Trophoblast cell (in vitro differentiated cells and primary cell): ENCODE measurements around the gene JADE2. TPM values are rescaled to one million over a fixed set of nuclear protein-coding genes. Genes with fewer than 3 reads are reported as not detected.
A peak's percentile ranks its signal among the peaks of the same experiment; 100 is the strongest.

Experiments used
- DNase-seq, 2 donors: peaks; one replicate each; pipeline ENCODE4 v3.0.0-alpha.2; 2016
- H2AFZ ChIP-seq: 2 replicates; pipeline ENCODE4 v1.6.1; 2013; ENCODE audit warnings: low read length, moderate library complexity, mild to moderate bottlenecking; ENCODE audit not compliant: insufficient read depth, poor library complexity
- H2AK5ac ChIP-seq: 2 replicates; pipeline ENCODE4 v1.6.1; 2013; ENCODE audit warnings: mild to moderate bottlenecking, low read length
- H2BK120ac ChIP-seq: 2 replicates; pipeline ENCODE4 v1.6.1; 2013; ENCODE audit warnings: low read length, mild to moderate bottlenecking, moderate library complexity; ENCODE audit not compliant: insufficient read depth, poor library complexity
- H2BK12ac ChIP-seq: 2 replicates; pipeline ENCODE4 v1.6.1; 2013; ENCODE audit warnings: mild to moderate bottlenecking, low read length, moderate library complexity
- H2BK5ac ChIP-seq: 2 replicates; pipeline ENCODE4 v1.6.1; 2013; ENCODE audit warnings: low read length, low read depth, moderate library complexity, mild to moderate bottlenecking; ENCODE audit not compliant: poor library complexity
- H3K14ac ChIP-seq: 2 replicates; pipeline ENCODE4 v1.6.1; 2013; ENCODE audit warnings: mild to moderate bottlenecking, low read length
- H3K18ac ChIP-seq: 2 replicates; pipeline ENCODE4 v1.6.1; 2013; ENCODE audit warnings: mild to moderate bottlenecking, low read length
- H3K23ac ChIP-seq: 2 replicates; pipeline ENCODE4 v1.6.1; 2013; ENCODE audit warnings: low read length
- H3K27ac ChIP-seq: 2 replicates; pipeline ENCODE4 v1.5.1; 2013; ENCODE audit warnings: low read depth, mild to moderate bottlenecking, inconsistent platforms, low read length, moderate library complexity
- H3K27me3 ChIP-seq: 2 replicates; pipeline ENCODE4 v1.6.1; 2013; ENCODE audit warnings: inconsistent platforms, mild to moderate bottlenecking, low read length, moderate library complexity; ENCODE audit not compliant: insufficient read depth
- H3K36me3 ChIP-seq, 2 experiments: 1 replicate in 1 of 2; 2 replicates in 1 of 2; pipeline ENCODE4 v1.6.1; 2013; ENCODE audit warnings: low read length in 2 of 2, mild to moderate bottlenecking in 2 of 2, moderate library complexity in 1 of 2; ENCODE audit not compliant: insufficient read depth in 2 of 2, control insufficient read depth in 1 of 2
- H3K4ac ChIP-seq: 2 replicates; pipeline ENCODE4 v1.6.1; 2013; ENCODE audit warnings: low read depth, mild to moderate bottlenecking, low read length, moderate library complexity
- H3K4me1 ChIP-seq, 2 experiments: 1 replicate in 1 of 2; 2 replicates in 1 of 2; pipeline ENCODE4 v1.6.1; 2013; ENCODE audit warnings: low read length in 2 of 2, mild to moderate bottlenecking in 2 of 2, moderate library complexity in 1 of 2; ENCODE audit not compliant: insufficient read depth in 2 of 2, control insufficient read depth in 1 of 2
- H3K4me2 ChIP-seq: 2 replicates; pipeline ENCODE4 v1.6.1; 2013; ENCODE audit warnings: inconsistent platforms, mild to moderate bottlenecking, low read length, moderate library complexity
- H3K4me3 ChIP-seq: 2 replicates; pipeline ENCODE4 v1.5.1; 2013; ENCODE audit warnings: mild to moderate bottlenecking, low read depth, low read length, inconsistent platforms
- H3K79me1 ChIP-seq: one replicate; pipeline ENCODE4 v1.6.1; 2013; ENCODE audit warnings: low read length
- H3K79me2 ChIP-seq: 2 replicates; pipeline ENCODE4 v1.6.1; 2013; ENCODE audit warnings: low read length, mild to moderate bottlenecking; ENCODE audit not compliant: control insufficient read depth, insufficient read depth, poor library complexity
- H3K9ac ChIP-seq: 2 replicates; pipeline ENCODE4 v1.6.1; 2013; ENCODE audit warnings: mild to moderate bottlenecking, low read length
- H3K9me3 ChIP-seq: 2 replicates; pipeline ENCODE4 v1.6.1; 2013; ENCODE audit warnings: low read depth, mild to moderate bottlenecking, control low read depth, inconsistent platforms, low read length; ENCODE audit not compliant: insufficient read depth
- H4K12ac ChIP-seq: 2 replicates; pipeline ENCODE4 v1.6.1; 2013; ENCODE audit warnings: low read depth, mild to moderate bottlenecking, low read length, moderate library complexity
- H4K8ac ChIP-seq: 2 replicates; pipeline ENCODE4 v1.6.1; 2013; ENCODE audit warnings: low read depth, mild to moderate bottlenecking, low read length, moderate library complexity
- H4K91ac ChIP-seq: one replicate; pipeline ENCODE4 v1.6.1; 2013; ENCODE audit warnings: low read depth, mild to moderate bottlenecking, low read length, moderate library complexity
- WGBS: extraction: QIAGEN DNeasy Blood & Tissue Kit; methylation state at CpG from one replicate; pipeline ENCODE4 v1.1.7; 2013; ENCODE audit warnings: missing lambda C conversion rate; ENCODE audit not compliant: insufficient read length, insufficient coverage; ENCODE audit errors: extremely low coverage; 5-methylcytosine and 5-hydroxymethylcytosine counted together
- polyA plus RNA-seq: library from polyadenylated mRNA; stranded (reverse); fragments of 200-250 nt; gene quantifications from 2 replicates; pipeline ENCODE4 v1.2.3, GENCODE V29; 2013

JADE2 gene
- 3.8 TPM in 2 replicates for polyA plus RNA-seq

DNA sequence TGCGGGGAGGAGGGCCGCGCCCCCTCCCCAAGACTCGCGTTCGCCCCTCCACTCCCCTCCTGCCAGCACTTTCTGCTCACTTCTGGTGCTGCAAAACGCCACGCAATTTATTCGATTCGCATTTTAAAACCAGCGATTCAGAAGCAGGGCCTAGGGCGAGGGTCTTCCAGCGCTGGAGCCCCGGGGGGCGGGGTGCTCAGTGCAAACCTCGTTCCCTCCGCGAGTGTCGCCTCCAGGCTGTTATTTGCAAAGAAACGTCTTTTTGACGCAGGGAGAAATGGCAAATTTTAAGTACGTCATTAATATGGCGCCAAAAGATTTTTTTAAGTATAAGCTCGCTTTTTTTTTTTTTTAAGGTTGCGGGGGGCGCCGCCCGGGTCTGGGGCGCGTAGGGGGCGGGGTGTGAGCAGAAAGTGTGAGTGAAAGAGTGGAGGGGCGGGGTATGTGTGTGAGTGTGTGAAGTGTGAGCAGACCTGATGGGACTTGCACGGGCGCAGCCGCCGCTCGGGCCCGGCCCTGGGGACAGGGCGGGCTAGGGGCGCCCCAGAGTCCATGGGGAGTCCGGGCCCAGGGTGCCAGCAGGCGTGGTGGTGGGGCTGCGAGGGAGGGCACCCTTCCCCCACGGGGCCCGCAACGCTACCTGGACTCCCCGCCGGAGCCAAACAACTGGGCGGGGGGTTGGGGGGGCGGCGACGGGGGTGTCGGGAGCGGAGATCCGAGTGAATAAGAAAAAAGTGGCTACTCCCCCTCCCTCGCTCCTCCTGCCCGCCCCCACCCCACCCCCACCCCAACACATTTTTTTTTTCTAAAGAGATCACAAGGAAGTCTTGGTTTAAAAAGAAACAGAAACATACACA lies at the start of gene JADE2:
Gene JADE2 (plus strand): TSS at position 845 of the 857 bp plus-strand sequence. CDS start 10,188 bp downstream, outside the sequence.
- WGBS = no CpG with 5 or more reads among the region's 57 CpGs
- no peaks in the 10 kb centered on the region for H3K36me3 ChIP-seq
- peak within 1 kb of the TSS; percentile 20 for H2BK12ac ChIP-seq
- peak within 1 kb of the TSS; percentile 91 for H3K27ac ChIP-seq
- H2BK120ac ChIP-seq = peak within 1 kb of the TSS; percentile 82
- H2AK5ac ChIP-seq = peak within 1 kb of the TSS; percentile 65
- H3K9ac ChIP-seq = peak within 1 kb of the TSS; percentile 84
- H3K23ac ChIP-seq = no peak within 1 kb of the TSS
- no peaks in the 10 kb centered on the region for H3K27me3 ChIP-seq
- peak; percentile 64 to 83 for DNase-seq
- peak within 1 kb of the TSS; percentile 100 for H3K4me2 ChIP-seq
- peak within 1 kb of the TSS; percentile 70 for H3K4ac ChIP-seq
- H2AFZ ChIP-seq = peak within 1 kb of the TSS; percentile 95
- H3K79me2 ChIP-seq = peaks cover 15% of the 10 kb centered on the region
- peaks cover 5% of the 10 kb centered on the region in 2 experiments for H3K4me1 ChIP-seq
- peak within 1 kb of the TSS; percentile 85 for H4K91ac ChIP-seq
- H3K18ac ChIP-seq = peak within 1 kb of the TSS; percentile 94
- peak within 1 kb of the TSS; percentile 85 for H4K12ac ChIP-seq
- H2BK5ac ChIP-seq = peak within 1 kb of the TSS; percentile 67
- peaks cover 29% of the 10 kb centered on the region for H3K79me1 ChIP-seq
- H3K4me3 ChIP-seq = peak within 1 kb of the TSS; percentile 73
- no peaks in the 10 kb centered on the region for H3K9me3 ChIP-seq
- peak within 1 kb of the TSS; percentile 95 for H4K8ac ChIP-seq
- peak within 1 kb of the TSS; percentile 89 for H3K14ac ChIP-seq

DNA sequence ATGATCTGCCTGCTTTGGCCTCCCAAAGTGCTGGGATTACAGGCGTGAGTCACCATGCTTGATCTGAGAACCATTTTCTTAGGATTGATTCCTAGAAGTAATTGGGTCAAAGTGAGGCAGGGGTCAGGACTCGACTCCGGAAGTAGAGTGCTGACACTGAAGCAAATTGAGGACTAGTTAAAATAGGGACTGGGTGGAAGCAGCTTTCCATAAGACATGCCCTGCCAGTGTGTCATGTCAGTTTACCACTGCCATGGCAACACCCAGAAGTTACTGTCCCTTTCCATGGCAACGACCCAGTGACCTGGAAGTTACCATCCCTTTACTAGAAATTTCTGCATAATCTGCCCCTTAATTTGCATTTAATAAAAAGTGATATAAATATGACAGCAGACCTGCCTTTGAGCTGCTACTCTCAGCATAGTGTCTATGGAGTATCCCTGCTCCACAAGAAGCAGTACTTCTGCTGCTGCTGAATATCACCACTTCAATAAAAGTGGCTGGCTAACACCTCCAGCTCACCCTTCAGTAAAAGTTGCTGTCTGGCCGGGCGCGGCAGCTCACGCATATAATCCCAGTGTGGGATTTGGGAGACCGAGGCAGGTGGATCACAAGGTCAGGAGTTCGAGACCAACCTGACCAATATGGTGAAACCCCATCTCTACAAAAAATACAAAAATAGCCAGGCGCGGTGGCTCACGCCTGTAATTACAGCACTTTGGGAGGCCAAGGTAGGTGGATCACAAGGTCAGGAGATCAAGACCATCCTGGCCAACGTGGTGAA lies 47.8 kb upstream of the JADE2 start:
- H3K4me3 ChIP-seq = no peak overlapping the region
- H3K9me3 ChIP-seq = no peaks in the 10 kb centered on the region
- H3K27ac ChIP-seq = no peak overlapping the region
- H2BK12ac ChIP-seq = no peak overlapping the region
- no peak overlapping the region for H4K91ac ChIP-seq
- H2AFZ ChIP-seq = no peak overlapping the region
- no peak overlapping the region for H3K18ac ChIP-seq
- no peak overlapping the region for H2BK5ac ChIP-seq
- no peak overlapping the region for H3K23ac ChIP-seq
- DNase-seq = peak; percentile 56 to 74
- H3K27me3 ChIP-seq = no peaks in the 10 kb centered on the region
- H3K14ac ChIP-seq = no peak overlapping the region
- H3K4me2 ChIP-seq = no peak overlapping the region
- H2AK5ac ChIP-seq = no peak overlapping the region
- WGBS = no CpG with 5 or more reads among the region's 14 CpGs
- no peaks in the 10 kb centered on the region for H3K79me2 ChIP-seq
- no peaks in the 10 kb centered on the region for H3K4me1 ChIP-seq
- no peak overlapping the region for H4K12ac ChIP-seq
- no peaks in the 10 kb centered on the region for H3K36me3 ChIP-seq
- no peak overlapping the region for H2BK120ac ChIP-seq
- H3K9ac ChIP-seq = no peak overlapping the region
- no peak overlapping the region for H3K4ac ChIP-seq
- H4K8ac ChIP-seq = no peak overlapping the region
- H3K79me1 ChIP-seq = no peaks in the 10 kb centered on the region

DNA sequence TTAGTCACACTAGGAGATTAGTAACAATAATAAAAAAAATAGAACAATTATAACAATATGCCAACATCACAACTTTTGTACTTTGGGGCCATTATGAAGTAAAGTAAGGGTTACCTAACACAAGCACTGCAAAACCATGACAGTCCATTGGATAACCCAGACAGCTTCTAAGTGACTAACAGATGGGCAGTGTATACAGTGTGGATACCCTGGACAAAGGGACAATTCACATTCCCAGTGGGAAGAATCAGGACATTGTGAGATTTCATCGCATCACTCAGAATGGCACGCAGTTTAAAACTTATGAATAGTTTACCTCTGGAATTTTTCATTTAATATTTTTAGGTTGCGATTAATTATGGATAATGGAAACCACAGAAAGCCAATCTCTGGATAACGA lies 45.6 kb upstream of the JADE2 start:
- H3K4ac ChIP-seq = no peak overlapping the region
- no peak overlapping the region for H3K27ac ChIP-seq
- no peaks in the 10 kb centered on the region for H3K4me1 ChIP-seq
- no peak overlapping the region for H3K23ac ChIP-seq
- no peak overlapping the region for H3K4me3 ChIP-seq
- H3K79me2 ChIP-seq = no peaks in the 10 kb centered on the region
- no peak overlapping the region for H4K8ac ChIP-seq
- WGBS = no CpG with 5 or more reads among the region's 4 CpGs
- H3K4me2 ChIP-seq = no peak overlapping the region
- no peak for DNase-seq
- H2BK120ac ChIP-seq = no peak overlapping the region
- no peak overlapping the region for H3K18ac ChIP-seq
- H3K79me1 ChIP-seq = no peaks in the 10 kb centered on the region
- no peak overlapping the region for H2AK5ac ChIP-seq
- H2AFZ ChIP-seq = no peak overlapping the region
- no peaks in the 10 kb centered on the region for H3K9me3 ChIP-seq
- no peak overlapping the region for H4K91ac ChIP-seq
- H2BK5ac ChIP-seq = no peak overlapping the region
- H3K36me3 ChIP-seq = no peaks in the 10 kb centered on the region
- no peak overlapping the region for H4K12ac ChIP-seq
- H3K9ac ChIP-seq = no peak overlapping the region
- no peak overlapping the region for H2BK12ac ChIP-seq
- H3K27me3 ChIP-seq = no peaks in the 10 kb centered on the region
- no peak overlapping the region for H3K14ac ChIP-seq

DNA sequence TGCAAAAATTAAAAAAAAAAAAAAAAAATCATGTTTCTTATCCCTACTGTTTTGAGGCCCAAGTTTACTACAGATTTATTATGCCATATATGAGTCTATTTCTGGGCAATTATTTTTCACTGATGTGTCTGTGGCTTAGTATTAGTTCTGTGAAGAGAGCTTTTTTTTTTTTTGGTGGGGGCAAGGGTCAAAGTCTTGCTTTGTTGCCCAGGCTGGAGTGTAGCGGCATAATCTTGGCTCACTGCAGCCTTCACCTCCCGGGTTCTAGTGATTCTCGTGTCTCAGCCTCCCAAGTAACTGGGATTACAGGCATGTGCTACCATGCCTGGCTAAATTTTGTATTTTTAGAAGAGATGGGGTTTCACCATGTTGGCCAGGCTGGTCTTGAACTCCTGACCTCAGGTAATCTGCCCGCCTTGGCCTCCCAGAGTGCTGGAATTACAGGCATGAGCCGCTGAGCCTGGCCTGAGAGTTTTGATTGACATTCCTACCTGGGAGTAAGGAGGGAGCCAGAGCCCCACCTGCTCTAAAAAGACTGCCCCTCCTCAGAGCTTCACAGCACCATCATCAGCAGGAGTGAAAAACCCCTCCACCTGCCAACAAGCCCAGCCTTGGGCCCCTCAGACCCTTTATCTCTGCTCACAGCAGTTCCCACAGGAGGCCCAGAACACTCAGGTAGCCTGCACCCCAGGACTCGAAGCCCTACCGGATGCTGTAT lies 36.1 kb upstream of the JADE2 start:
- no peak overlapping the region for H4K12ac ChIP-seq
- no CpG with 5 or more reads among the region's 7 CpGs for WGBS

More for the DNA sequence above, 36.1 kb upstream of the JADE2 start:
- Histone ChIP-seq H4K91ac (no peak overlapping the region), H2BK5ac (no peak overlapping the region), H3K4ac (no peak overlapping the region), H3K27ac (no peak overlapping the region), H3K4me1 (no peaks in the 10 kb centered on the region), H3K79me1 (no peaks in the 10 kb centered on the region), H3K36me3 (no peaks in the 10 kb centered on the region), H3K23ac (no peak overlapping the region), H3K4me3 (no peak overlapping the region), H3K79me2 (no peaks in the 10 kb centered on the region), H2AFZ (no peak overlapping the region), H2BK12ac (no peak overlapping the region), H3K9me3 (no peaks in the 10 kb centered on the region), H2AK5ac (no peak overlapping the region), H2BK120ac (no peak overlapping the region), H3K18ac (no peak overlapping the region), H3K4me2 (no peak overlapping the region), H3K9ac (no peak overlapping the region), H4K8ac (no peak overlapping the region), H3K14ac (no peak overlapping the region), H3K27me3 (no peaks in the 10 kb centered on the region)
- DNase-seq = no peak
